Activated CD4-positive, alpha-beta T cell treated with anti-CD3 and anti-CD28 coated beads, Interleukin-2, amount 50 U/mL, for 4 hours (primary cell): ENCODE data around the gene PALD1.

Source experiments
- DNase-seq, 2 experiments: peaks; one replicate each; pipeline ENCODE4 v3.0.0-alpha.2; 2020

The PALD1 gene

DNA sequence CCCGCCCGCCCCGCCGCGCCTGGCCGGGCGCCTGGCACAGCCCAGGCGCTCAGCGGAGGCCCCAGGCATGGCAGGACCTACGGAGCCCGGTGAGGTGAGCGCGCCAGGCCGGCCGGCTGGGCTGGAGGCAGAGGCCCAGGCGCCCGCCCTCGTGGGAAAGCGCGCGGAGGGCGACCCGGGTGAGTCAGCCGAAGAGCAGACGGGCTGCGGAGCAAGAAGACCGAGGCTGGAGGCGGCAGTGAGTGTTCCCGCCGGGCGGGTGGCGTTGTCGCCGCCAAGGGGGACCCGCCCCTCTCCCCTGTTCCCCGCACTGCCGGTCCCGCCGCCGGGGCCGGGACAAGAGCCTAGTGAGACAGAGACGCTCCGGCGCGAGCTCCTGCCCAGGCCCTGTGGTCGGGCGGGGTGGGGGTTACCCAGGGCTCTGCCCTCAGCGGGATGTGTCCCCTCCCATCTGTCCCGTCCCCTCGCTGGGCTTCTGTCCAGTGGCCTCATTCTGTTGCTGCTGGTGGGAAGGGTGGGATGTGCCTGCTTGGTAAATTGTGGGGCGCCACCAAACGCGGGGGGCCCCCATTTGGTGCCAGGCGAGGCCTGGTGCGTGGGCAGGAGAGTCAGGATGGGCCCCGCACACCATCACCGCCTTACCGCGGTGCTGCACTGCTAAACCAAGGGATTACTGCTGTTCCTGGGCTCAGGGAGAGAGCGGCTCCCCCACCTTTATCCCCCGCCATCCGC, 20.1 kb upstream of the PALD1 start:
- peak; percentile 52 to 60 for DNase-seq

DNA sequence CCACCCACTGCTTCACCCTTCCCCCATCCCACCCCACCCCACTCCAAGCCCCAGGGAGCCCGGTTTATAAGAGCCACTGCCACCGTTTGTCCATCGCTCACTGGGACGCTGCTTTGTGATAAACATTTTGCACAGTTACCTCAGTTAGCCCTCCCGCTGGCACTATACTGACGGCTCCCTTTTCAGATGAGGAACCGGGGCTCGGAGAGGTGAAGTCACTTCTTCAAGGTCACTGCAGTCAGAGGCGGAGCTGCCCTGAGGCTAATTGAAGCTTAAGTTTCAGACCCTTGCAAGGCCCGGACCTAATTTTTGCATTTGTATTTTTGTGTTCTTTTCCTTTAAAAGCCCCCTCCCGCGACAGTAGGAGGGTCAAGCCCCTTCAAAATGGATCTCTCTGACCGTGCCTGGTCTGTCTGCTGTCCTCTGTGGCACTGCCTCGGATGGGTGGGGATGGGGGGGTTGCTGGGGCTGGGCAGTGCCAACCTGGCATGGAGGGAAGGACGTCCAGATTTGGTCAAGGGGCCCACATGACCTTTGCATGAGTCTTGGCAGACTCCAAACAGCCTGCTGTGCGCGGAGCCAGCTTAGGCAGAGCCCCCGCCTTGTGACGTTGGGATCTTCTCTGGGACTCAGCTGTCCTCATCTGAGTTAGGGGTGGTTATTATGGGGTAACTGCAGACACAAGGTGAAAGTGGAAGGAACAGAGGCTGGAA, 19.4 kb upstream of the PALD1 start:
- no peak for DNase-seq

DNA sequence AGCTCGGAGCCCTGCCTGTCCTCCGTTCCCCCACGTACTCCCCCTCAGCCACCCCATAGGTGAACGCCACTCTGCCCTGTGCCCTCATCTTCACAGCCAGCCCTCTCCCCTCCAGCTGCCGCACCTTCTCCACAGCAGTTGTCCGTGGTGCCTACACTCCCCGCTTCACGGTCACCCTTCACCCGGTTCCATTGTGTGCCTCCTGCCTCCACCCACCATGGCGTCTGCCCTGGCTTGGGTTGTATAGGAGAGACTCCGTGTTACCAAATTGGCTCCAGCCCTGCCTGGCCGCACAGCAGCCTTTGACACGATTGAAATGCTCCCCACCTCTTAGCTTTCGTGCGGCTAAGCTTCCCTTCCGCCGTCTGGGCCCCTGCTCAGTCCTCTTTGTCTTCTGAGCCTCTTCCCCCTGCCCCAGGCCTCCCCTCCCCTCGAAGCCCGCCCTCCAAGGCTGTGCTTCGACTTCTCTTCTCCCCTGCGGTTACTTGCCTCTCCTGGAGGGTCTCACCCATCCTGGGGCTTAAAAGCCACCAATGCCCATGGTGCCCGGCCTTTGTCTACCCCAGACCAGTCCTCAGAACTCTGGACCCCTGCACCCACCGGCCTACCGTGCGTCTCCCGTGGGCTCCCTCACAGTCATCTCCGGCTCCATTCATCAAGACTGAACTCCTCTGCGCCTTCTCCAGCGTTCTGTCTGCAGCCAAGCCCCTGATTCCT, 18.6 kb upstream of the PALD1 start:
- no peak for DNase-seq

DNA sequence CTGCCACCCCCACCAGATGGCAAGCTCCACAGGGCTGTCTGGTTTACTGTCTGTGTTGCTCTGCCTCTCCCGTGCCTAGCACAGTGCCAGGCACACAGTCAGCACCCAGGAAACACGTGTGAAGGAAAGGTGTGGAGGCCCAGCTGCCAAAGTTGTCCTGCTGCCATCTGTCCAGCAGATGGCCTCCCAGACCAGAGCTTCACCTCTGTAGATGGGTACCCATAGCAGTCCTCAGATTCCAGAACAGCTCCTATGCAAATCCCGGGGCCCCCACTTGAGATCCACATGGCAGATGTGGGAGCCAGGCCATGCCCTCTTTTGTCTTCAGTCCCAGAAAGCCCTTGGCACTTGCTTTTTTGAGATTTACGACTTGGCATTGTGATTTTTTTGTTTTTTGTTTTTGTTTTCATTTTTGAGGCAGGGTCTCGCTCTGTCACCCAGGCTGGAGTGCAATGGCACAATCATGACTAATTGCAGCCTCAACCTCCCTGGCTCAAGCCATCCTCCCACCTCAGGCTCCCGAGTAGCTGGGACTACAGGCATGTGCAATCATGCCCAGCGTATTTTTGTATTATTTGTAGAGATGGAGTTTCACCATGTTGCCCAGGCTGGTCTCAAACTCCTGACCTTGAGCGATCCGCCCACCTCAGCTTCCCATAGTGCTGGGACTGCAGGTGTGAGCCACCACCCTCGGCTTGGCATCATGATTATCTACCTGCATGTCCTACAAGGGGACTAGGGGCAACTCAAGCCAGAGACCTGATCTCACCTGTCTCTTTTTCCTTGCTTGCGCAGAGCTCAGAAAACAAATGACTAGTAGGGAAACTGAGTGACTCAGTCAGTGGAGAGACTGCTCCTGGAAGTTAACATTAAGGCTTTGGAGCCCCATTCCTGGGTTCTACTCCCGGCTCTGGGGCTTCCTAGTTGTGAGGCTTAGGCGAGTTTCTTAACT, 16.9 kb upstream of the PALD1 start:
- peak; percentile 40 to 49 for DNase-seq

DNA sequence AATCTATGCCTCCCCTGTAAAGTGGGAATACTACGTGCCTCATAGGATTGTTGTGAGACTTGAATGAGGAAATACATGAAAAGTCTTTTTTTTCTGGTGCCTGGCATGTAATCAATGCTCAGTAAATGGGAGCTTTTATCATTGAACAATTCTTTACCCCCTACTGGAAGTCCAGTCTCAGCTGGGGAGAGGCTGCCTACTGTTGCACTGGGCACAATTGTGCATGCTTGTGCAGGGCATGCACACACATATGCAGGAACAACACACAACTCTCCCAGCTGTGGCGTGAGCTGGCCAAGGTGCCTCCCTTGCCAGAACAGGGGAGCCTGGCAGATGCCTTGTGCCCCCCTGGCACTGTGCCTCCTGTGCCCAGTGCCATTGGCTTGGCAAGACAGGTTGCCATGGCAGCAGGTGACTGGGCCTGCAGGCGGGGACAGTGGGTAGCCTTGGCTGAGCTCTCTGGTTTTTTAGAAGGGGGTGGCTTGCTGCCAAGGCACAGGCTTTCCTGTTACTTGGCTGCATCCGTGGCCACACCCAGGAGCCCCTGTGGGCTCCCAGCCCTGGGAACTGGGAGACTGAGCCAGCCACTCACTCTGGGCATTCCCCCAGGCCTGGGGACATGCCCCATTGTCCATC, 16.1 kb upstream of the PALD1 start:
- DNase-seq, result no peak

GRCh38 chr10:70465278-70465677, 13.3 kb upstream of the PALD1 start:
- no peak for DNase-seq

DNA sequence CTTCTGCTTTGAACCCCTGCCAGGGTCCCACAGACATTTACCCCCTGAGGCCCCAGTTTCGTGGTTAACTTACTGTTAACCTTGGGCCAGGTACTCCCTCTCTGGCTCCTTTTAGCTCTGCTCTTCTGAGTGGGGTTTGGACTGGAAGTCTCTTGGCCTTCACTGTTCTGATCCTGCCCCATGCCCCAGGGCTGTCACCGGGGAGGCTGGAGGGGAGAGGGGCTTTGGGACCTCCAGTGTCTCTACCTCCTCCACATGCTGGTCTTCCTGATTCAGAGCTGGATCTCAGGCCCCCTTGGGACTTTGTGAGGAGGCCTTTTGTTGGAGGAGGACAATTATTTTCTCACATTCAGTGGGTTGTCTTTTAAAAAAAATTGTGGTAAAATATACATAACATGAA, 12.7 kb upstream of the PALD1 start:
- DNase-seq, result no peak

GRCh38 chr10:70466951-70467350, 11.6 kb upstream of the PALD1 start:
- no peak for DNase-seq

DNA sequence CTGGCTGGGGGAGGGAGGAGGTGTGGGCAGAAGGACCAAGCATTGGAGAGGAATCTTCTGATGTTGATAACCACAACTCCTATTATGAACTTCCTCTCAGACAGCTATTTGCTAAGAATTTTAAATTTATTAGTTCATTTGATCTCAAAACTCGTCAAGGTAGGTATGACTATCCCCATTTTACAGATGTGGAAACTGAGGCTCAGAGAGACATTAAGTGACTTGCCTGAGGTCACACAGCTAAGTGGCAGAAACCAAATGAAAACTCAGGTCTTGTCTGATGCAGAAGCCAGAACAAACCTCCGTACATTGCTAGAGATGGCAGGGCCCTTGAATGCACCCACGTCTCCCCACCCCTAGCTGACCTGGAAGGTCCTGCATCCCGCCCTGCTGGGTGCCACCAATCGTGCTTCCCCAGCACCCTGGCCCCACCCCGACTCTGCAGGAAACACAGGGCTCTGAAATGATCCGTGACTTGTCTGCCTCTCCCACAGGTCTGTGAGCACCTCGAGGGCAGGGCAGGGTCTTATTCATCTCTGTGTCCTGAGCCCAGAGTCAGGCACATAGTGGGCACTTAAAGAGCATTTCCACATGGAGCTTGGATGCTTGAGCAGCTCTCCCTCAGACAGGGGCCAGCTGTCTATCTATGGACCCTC, 5.6 kb upstream of the PALD1 start:
- no peak for DNase-seq

- no peak for DNase-seq
Measured at GRCh38 chr10:70474780-70475179, 3.8 kb upstream of the PALD1 start.

DNA sequence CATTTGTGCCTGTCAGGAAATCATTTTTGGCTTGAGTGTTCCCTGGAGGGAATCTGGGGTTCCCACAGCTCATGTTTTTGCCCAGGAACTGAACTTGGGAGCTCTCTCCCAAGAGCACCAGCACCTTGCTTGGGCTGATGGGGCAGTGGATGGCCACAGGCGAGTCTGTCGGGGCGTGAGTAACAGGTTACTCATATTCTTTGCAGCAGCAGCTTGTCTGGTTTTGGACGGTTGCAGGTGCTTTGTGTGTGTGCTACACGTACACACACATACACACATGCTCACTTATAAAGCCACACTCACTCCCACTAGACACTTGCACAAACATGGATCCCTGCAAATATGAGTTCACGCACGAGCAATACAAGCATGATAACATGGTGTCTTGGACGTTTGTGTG, 2.9 kb upstream of the PALD1 start:
- no peak for DNase-seq

GRCh38 chr10:70476249-70477035, 2.1 kb upstream of the PALD1 start:
- DNase-seq, result no peak

GRCh38 chr10:70477661-70478162, 855 bp upstream of the PALD1 start:
- DNase-seq, result peak; percentile 83 to 86

DNA sequence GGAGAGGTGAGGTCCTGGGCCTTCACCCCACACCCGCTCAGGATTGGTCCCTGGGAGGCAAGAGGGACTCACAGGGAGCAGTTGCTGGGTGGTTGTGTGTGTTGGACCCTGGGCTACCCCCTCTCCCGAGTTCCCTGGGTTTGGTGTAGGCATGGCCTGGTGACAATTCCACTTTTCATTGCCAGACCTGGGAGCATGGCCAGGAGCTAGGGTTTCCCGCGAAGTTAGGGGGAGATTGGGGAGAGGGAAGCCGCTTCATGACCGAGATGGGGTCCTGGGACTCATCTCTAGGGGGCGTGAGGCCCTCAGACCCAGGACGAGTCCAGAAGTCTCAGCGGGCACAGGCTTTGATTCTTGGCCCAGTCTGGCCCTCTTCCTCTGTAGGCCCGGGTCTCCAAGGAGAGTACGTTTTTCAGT, 606 bp downstream of the PALD1 start:
- DNase-seq, result no peak

- no peak for DNase-seq
Measured at GRCh38 chr10:70479626-70480238, 1.2 kb downstream of the PALD1 start.

DNA sequence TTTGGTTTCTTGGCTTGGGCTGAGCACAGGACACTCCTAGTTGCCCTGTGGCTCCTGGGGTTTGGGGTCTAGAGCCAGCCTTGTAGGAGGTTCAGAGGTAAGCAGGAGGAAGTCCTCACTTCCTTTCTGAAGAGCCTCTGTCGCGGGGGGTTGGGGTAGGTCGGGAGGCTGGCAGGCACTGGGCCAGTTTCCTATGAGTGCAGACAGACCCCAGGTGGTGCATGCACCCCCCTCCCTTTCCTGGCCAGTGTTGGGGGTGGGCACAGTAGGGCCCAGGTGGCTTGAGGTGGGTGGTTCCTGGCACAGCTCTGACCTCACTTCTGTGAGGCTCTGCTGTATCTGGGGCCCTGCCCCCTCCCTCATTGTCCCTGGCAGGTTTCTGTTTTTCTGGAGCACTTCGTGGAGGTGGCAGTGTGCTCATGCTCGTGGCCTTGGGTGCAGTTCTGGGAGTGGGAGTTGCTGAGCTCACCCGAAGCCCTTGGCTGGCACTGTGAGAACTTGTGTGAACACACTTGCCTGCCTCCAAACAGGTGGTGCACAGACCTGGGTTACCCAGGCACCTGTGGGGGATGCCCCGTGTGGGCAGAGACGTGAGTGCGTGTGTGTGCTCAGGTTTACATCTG, 1.8 kb downstream of the PALD1 start:
- peak; percentile 34 to 49 for DNase-seq

- DNase-seq, result no peak
Measured at GRCh38 chr10:70481105-70481504, 2.5 kb downstream of the PALD1 start.

DNA sequence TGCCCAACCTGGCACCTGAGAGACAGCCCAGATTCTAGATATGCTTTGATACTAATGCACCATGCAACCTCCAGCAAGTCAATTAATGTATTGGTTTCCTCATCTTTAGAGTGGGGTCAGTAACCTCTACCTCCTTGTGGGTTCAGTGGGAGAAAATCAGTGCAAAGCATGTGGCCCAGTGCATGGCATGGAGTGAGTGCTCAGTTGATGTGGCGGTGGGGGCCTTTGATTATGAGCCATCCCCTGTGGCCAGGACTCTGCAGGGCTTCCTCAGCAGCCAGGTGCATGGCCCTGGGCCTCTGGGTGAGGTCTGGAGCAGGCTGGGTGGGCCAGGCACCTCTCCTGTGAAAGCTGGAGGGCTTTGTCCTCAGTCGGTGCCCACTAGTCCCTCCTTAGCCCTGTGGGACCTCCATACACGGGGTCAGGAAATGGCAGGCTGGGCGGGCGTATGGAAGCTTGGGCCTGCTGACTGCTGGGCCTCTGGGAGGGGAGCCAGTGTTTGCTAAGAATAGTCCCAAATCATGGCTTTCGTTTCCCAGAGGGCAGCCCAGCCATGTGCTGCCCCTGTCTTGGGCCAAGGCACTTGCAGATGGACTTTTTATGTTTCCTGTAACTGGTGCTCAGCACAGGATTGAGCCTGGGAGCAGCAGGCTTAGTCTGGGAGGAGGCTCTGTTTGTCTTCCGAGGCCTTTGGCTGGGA, 3.4 kb downstream of the PALD1 start:
- no peak for DNase-seq
